ENCODE results near the gene SUOX.
"Not testable (repeated sequence)": the region's sequence is repeated elsewhere in the genome, so short reads cannot be mapped to it uniquely, and the experiment has no call there.

Gene SUOX

DNA sequence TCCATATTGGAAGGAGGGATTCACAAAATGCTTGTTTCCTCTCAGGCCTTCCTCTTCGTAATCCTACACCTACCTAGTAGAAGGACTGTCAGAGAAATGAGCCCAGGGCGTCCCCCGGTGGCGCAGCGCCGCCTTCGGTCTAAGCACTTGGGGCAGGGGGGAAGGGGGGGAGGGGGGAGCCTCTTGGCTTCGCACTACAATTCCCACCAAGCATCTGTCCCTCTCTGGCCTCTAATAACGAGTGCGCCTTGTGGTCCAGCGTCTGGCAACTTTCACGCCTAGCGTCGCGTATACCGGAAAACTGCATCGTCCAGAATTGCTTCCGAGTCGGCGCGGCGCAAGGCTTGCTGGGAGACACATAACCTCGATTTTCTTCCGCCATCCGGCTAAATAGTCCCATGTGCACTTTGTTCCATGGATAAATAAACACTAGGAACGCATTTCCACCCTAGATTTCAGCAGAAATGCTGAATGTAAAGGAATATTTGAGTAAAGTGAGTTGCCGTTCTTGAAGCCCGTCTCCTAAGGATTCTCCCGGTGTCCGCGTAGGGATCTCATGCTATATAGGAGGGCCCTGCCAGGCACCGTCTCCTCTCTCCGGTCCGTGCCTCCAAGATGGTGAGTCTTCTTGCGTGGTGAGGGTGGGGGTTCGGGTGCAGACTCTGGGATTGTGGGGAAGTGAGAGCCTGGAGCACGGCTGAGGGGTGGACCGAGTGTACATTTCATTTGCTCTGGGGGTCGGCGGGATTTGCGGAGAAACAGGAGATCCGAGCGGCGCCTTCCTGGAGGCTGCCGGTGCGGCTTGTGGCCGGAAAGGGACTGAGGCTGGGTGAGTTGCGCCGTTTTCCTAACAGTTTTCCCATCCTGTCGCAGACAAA lies 44.7 kb downstream of the SUOX start, which contains the start of gene RPS26:
Gene RPS26 (plus strand): TSS at position 367 of the 878 bp plus-strand sequence. CDS start 249 bp downstream, at position 616.
- Mint-ChIP-seq H3K27me3 (no peaks in the 10 kb centered on the region), H3K36me3 (peaks cover 26 to 36% of the 10 kb centered on the region in 2 donors), H3K27ac (peak within 1 kb of the TSS; percentile 98)

GRCh38 chr12:56042430-56042813 lies 45.3 kb downstream of the SUOX start:
- H3K4me3 Mint-ChIP-seq, result peak overlapping the region; percentile 92 to 94
- H3K36me3 Mint-ChIP-seq, result peaks cover 24 to 38% of the 10 kb centered on the region in 2 donors
- peak overlapping the region; percentile 98 for H3K27ac Mint-ChIP-seq
- not testable (repeated sequence) for H3K9me3 Mint-ChIP-seq; ATAC-seq (replicated peaks); DNase-seq; H3K27me3 Mint-ChIP-seq
- H3K4me1 Mint-ChIP-seq, result peaks cover 19 to 28% of the 10 kb centered on the region in 2 donors

More for the DNA sequence above, 44.7 kb downstream of the SUOX start, which contains the start of gene RPS26:
- peak; percentile 95 to 96 for ATAC-seq (replicated peaks)
- Mint-ChIP-seq H3K4me1 (peaks cover 19 to 26% of the 10 kb centered on the region in 2 donors), H3K4me3 (peak within 1 kb of the TSS; percentile 92 to 94), H3K9me3 (no peaks in the 10 kb centered on the region)
- peak; percentile 95 for DNase-seq

DNA sequence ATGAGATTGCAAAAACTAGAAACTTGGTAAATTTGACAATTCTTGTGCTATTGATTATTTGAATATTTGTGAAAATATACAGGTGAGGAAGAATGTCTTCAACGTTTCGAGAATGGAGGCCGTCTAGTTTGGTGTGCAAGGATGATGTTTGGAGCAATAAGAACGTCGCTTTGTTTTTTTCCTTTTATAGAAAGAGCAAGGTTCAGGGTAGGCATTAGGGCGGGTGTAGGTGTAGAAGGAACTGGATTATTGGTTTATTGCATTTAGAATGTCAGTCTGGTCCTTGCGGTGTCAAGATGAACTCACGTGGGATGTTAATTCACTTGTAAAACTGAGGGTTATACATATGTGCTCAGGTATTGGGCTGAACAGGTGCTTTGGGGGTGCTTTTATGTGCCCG lies 45.8 kb downstream of the SUOX start:
- Mint-ChIP-seq H3K4me1 (peaks cover 19 to 28% of the 10 kb centered on the region in 2 donors), H3K4me3 (peak overlapping the region; percentile 92 to 94), H3K9me3 (no peaks in the 10 kb centered on the region), H3K36me3 (peaks cover 24 to 38% of the 10 kb centered on the region in 2 donors), H3K27me3 (no peaks in the 10 kb centered on the region), H3K27ac (peak overlapping the region; percentile 98)
- DNase-seq, result no peak
- no peak for ATAC-seq (replicated peaks)

DNA sequence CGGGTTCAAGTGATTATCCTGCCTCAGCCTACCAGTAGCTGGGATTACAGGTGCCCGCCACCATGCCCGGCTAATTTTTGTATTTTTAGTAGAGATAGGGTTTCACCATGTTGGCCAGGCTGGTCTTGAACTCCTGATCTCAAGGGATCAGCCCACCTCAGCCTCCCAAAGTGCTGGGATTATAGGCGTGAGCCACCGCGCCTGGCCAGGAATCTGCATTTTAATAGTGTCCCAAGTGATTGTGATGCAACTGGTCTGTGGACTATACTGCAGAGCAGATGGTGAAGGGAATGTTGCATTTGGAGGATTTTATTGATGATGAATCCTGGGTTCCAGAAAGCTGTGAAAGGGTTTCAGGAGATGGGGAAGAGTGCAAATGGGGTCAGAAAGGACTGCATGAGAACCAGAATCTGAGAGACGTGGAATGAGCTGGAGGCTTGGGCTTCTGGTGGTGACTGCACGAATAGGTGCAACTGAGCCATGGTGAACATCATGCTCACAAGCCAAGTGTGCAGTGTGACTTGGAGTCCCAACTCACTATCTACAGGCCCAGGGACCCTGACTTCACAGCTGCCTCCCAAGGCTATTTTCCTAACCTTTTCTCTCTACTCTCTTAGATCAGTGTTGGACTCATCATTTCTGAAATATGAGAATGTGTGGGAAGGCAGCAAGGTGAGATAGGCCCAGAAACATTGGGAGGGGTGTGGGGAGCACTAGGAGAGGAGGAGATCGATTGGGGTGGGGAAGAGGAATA lies 49.1 kb downstream of the SUOX start:
- H3K27ac Mint-ChIP-seq, result peak overlapping the region; percentile 4

GRCh38 chr12:56053407-56053893 lies 56.4 kb downstream of the SUOX start:
- H3K4me3 Mint-ChIP-seq, result no peak overlapping the region
- no peaks in the 10 kb centered on the region for H3K36me3 Mint-ChIP-seq
- ATAC-seq (replicated peaks) (no peak), DNase-seq (no peak)
- no peaks in the 10 kb centered on the region for H3K9me3 Mint-ChIP-seq
- peaks cover 5% of the 10 kb centered on the region in 2 donors for H3K27me3 Mint-ChIP-seq
- no peak overlapping the region for H3K27ac Mint-ChIP-seq
- H3K4me1 Mint-ChIP-seq, result no peaks in the 10 kb centered on the region

More for the DNA sequence above, 49.1 kb downstream of the SUOX start:
- Mint-ChIP-seq H3K36me3 (peaks cover 24 to 42% of the 10 kb centered on the region in 2 donors), H3K9me3 (no peaks in the 10 kb centered on the region), H3K4me3 (no peak overlapping the region), H3K4me1 (peaks cover 20 to 28% of the 10 kb centered on the region in 2 donors), H3K27me3 (no peaks in the 10 kb centered on the region)
- no peak for DNase-seq
- no peak for ATAC-seq (replicated peaks)

Measured in stimulated activated naive B cell treated with anti-CD40 and anti-IgM and Interleukin-4, amounts not matched to agents 10 μg/mL and 1 μg/mL and 100 μg/mL, for 72 hours (primary cell).